HG02870 (cell line): Measurements from ENCODE around the gene OPN1LW.
"Not testable (repeated sequence)": the region's sequence is repeated elsewhere in the genome, so short reads cannot be mapped to it uniquely, and the experiment has no call there.

ENCODE experiments used
- ATAC-seq: cut with Tn5 transposase; IDR thresholded peaks from one replicate; pipeline ENCODE4 v1.9.1; 2021; ENCODE audit warnings: mild to moderate bottlenecking, moderate library complexity; ENCODE audit not compliant: unreplicated experiment

Gene OPN1LW

DNA sequence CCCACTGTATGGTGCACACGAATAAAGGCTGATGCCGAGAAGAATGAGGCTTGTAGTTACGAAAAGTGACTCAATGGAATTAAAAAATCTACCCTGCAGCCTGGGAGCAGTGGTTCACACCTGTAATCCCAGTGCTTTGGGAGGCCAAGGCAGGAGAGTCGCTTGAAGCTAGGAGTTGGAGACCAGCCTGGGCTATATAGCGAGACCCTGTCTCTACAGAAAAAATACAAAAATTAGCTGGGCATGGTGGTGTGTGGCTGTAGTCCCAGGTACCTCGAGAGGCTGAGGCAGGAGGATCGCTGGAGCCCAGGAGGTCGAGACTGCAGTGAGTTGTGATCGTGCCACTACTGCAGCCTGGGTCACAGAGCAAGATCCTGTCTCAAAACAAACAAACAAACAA, 11.7 kb upstream of the OPN1LW start:
- ATAC-seq = no peak

DNA sequence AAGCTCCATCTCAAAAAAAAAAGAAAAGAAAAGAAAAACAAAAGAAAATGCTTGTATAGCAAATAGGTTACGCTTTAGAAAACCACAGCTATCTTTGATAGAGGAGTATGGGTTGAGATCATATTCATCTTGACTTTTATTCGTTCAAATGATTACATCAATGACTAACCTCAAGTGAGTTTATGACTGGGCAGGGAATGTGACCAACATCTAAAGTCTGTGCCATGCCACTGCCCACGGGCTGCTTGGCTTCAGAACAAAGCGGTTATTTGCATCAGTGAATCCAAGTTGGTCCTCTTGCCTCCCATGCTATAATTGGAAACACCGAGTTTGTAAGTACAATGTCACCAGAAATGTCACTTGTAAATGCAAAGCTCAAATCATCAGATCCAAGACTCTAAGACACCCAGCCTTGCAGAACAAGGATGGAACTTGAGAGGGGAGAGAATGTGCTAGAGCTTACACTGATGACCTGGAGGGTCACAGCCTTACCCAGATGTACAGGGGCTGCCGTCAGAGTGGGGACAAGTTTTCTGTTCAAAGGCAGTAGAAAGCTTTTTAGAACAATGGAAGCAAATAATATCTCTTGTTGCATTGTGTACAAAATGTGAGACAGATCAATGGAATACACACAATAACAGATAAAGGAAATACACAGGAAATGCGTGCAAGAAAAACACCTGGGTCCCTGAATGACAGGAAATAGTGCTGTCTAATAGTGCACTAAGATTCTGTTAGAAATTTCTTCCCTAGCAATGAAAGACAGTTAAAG, 8.4 kb upstream of the OPN1LW start:
- no peak for ATAC-seq

DNA sequence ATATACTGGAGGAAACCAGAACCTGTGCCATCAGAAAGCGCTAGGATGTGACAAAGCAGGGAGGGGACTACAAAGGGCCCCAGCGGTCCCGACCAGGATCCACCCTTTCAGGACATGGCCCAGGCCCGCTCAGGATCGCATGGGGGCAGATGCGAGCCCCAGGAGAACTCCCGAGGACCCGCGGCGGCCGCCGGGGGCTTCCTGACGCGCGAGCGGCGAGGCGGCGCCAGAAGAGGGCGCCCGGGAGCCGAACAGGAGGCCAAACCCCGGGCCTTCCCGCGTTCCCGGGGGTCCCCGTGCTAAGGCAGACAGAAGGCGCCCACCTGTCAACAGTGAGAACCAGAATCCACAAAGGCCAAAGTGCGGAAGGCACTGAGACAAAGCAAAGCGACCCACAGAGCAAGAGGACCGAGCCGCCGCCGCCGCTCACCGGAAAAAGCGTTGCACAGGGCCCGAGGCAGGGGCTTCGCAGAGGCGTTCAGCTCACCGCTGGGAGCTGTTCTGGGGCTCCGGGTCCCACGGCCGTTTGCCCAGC, 7.3 kb upstream of the OPN1LW start:
- no peak for ATAC-seq

- no peak for ATAC-seq
Observed at GRCh38 chrX:154138857-154139256, 5.2 kb upstream of the OPN1LW start.

DNA sequence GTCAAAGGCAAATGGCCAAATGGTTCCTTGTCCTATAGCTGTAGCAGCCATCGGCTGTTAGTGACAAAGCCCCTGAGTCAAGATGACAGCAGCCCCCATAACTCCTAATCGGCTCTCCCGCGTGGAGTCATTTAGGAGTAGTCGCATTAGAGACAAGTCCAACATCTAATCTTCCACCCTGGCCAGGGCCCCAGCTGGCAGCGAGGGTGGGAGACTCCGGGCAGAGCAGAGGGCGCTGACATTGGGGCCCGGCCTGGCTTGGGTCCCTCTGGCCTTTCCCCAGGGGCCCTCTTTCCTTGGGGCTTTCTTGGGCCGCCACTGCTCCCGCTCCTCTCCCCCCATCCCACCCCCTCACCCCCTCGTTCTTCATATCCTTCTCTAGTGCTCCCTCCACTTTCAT, 3.8 kb upstream of the OPN1LW start:
- no peak for ATAC-seq

GRCh38 chrX:154140742-154141141, 3.3 kb upstream of the OPN1LW start:
- no peak for ATAC-seq

DNA sequence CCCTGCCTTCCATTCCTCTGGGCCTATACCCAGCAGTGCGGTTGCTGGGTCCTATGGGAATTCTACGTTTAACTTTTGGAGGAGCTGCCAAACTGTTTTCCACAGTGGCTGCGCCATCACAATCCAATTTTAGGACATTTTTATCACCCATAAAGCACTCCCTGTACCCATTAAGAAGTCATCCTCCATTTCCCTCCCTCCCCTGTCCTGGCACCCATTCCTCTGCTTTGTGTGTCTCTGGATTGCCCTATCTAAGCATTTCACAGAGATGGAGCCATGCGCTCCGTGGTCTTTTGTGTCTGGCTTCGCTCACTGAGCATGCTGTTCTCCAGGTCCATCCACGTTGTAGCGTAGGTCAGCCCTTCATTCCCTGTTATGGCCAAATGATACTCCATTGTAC, 1.7 kb upstream of the OPN1LW start:
- ATAC-seq = no peak

- ATAC-seq = no peak
Observed at GRCh38 chrX:154142950-154143745, 895 bp upstream of the OPN1LW start.

GRCh38 chrX:154151030-154151429, 7.0 kb downstream of the OPN1LW start:
- ATAC-seq = not testable (repeated sequence)

- ATAC-seq = not testable (repeated sequence)
Observed at GRCh38 chrX:154156221-154156620, 12.2 kb downstream of the OPN1LW start.

- not testable (repeated sequence) for ATAC-seq
Observed at GRCh38 chrX:154157207-154157606, 13.2 kb downstream of the OPN1LW start.

DNA sequence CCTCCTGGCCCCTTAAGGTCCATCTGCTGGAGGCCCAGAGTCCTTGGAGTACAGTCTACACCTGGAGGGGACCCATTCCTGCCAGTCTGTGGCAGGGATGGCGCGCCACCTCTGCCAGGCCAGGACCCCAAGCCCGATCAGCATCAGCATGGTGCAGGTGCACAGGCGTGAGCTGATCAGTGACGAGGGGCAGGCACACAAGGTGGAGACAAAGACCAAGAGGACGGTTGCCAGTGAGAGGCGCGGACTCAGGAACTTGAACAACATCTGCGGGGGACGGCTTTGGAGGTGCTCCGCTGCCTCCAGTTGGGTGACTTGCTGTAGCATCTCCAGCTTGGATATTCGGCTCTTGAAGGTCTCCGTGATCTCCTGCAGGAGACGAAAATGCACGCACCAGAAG, 15.3 kb downstream of the OPN1LW start:
- not testable (repeated sequence) for ATAC-seq

DNA sequence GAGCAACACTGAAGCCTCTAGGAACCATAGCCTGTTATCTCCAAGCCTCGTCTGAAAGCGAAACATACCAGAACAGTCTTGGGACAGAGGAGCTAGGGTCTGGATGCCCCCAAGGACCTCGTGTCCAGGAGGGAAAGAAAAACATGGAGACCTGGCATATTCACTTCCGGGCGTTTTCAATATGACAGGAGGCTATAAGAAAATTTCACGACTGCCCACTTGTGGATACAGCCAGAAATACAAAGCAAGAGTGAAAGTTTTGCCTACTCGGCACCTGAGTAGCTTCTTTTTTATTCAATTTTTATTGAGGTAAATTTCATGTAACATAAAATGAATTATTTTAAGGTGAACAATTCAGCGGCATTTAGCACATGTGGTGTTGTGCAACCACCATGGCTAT, 20.9 kb downstream of the OPN1LW start:
- not testable (repeated sequence) for ATAC-seq

- ATAC-seq = not testable (repeated sequence)
Observed at GRCh38 chrX:154168384-154168783, 24.3 kb downstream of the OPN1LW start.

- not testable (repeated sequence) for ATAC-seq
Observed at GRCh38 chrX:154172535-154172943, 28.5 kb downstream of the OPN1LW start.

- not testable (repeated sequence) for ATAC-seq
Observed at GRCh38 chrX:154174356-154174755, 30.3 kb downstream of the OPN1LW start.

- ATAC-seq = not testable (repeated sequence)
Observed at GRCh38 chrX:154182296-154182695, 38.3 kb downstream of the OPN1LW start, which contains the start of gene OPN1MW. OPN1MW (plus strand) TSS chrX:154182596; CDS start chrX:154182678, 82 bp downstream.

- ATAC-seq = not testable (repeated sequence)
Observed at GRCh38 chrX:154183794-154184193, 39.8 kb downstream of the OPN1LW start.

DNA sequence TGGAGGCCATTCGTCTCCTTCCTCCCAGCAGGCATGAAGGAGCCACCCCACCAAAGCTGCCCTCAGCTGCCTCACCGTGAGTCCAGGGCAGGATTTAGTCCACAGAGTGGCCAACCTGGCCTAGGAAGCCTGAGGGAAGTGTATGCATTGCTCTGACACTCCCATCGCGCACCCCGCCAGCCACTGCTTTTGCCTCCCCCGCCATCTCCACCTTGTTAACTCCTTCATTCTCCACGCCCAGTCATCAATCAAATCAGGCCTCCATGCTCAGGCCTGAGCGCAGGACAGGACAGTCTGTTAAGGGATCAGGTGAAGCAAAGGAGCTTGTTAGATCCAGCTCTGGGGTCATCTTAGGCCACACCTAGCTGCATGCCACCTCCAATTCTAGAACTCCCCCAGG, 48.8 kb downstream of the OPN1LW start:
- ATAC-seq = not testable (repeated sequence)

DNA sequence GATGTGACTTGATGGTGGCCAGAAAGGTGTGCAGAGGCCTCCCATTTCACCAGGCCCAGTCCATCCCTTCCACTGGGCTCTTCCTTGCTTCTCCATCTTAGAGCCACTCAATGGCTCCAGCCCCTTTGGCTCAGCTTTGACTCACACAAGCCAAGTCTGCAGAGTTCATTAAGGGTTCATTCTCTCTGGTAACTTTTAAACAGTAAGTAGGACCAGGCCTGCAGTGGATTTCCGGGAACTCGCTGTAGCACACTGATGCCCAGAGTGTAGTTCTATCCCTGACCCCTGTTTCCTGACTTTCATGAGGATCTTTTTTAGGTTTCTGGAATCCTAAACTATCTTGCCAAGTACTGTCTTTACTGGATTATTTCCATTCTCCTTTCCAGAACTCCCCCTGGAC, 50.3 kb downstream of the OPN1LW start:
- ATAC-seq = not testable (repeated sequence)

DNA sequence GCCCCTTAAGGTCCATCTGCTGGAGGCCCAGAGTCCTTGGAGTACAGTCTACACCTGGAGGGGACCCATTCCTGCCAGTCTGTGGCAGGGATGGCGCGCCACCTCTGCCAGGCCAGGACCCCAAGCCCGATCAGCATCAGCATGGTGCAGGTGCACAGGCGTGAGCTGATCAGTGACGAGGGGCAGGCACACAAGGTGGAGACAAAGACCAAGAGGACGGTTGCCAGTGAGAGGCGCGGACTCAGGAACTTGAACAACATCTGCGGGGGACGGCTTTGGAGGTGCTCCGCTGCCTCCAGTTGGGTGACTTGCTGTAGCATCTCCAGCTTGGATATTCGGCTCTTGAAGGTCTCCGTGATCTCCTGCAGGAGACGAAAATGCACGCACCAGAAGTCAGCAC, 52.4 kb downstream of the OPN1LW start:
- ATAC-seq = not testable (repeated sequence)
